Left forelimb (tissue), 1 donor: ENCODE data around the gene RPTOR.

ENCODE experiments used
- DNase-seq: peaks from one replicate; pipeline ENCODE4 v3.0.0-alpha.2; 2018; ENCODE audit warnings: low spot score

Gene RPTOR

GRCh38 chr17:80947200-80947940, 402.7 kb downstream of the RPTOR start:
- DNase-seq: no peak

- no peak for DNase-seq
Observed at GRCh38 chr17:80948019-80948975, 403.7 kb downstream of the RPTOR start.

- DNase-seq: no peak
Observed at GRCh38 chr17:80948976-80949450, 404.4 kb downstream of the RPTOR start.

GRCh38 chr17:80949451-80950421, 405.1 kb downstream of the RPTOR start:
- DNase-seq: no peak

GRCh38 chr17:80950466-80951120, 406.0 kb downstream of the RPTOR start:
- no peak for DNase-seq

- DNase-seq: no peak
Observed at GRCh38 chr17:80951121-80952090, 406.8 kb downstream of the RPTOR start.

GRCh38 chr17:80952291-80952690, 407.7 kb downstream of the RPTOR start:
- DNase-seq: no peak

- no peak for DNase-seq
Observed at GRCh38 chr17:80953471-80954315, 409.1 kb downstream of the RPTOR start.

GRCh38 chr17:80955078-80955477, 410.4 kb downstream of the RPTOR start:
- DNase-seq: no peak

GRCh38 chr17:80955671-80956280, 411.1 kb downstream of the RPTOR start:
- no peak for DNase-seq

GRCh38 chr17:80956321-80957190, 411.9 kb downstream of the RPTOR start:
- DNase-seq: no peak

- no peak for DNase-seq
Observed at GRCh38 chr17:80957461-80957941, 412.9 kb downstream of the RPTOR start.

GRCh38 chr17:80959330-80960036, 414.8 kb downstream of the RPTOR start:
- DNase-seq: peak; percentile 85

GRCh38 chr17:80960037-80960796, 415.6 kb downstream of the RPTOR start:
- no peak for DNase-seq

- no peak for DNase-seq
Observed at GRCh38 chr17:80960797-80961452, 416.3 kb downstream of the RPTOR start.
